Astrocyte (in vitro differentiated cells and primary cell): ENCODE results near the gene RNF144A. TPM values are rescaled to one million over a fixed set of nuclear protein-coding genes. Genes with fewer than 3 reads are reported as not detected.

ENCODE experiments used
- DNase-seq: peaks from one replicate; pipeline ENCODE4 v3.0.0-alpha.2; 2010; ENCODE audit warnings: low read depth
- FAIRE-seq: peaks from 2 replicates; lab custom pipeline; 2011; peaks lifted over from hg19 to GRCh38; lab: Jason Lieb, UNC
- H2AFZ ChIP-seq: 2 replicates; pipeline ENCODE4 v1.6.0; 2012; ENCODE audit warnings: low read depth, low read length, inconsistent platforms
- H3K27ac ChIP-seq: 2 replicates; pipeline ENCODE4 v1.5.1; 2011; ENCODE audit warnings: low read depth, low read length, inconsistent platforms
- H3K27me3 ChIP-seq: 2 replicates; pipeline ENCODE4 v1.6.0; 2011; ENCODE audit warnings: low read length, inconsistent platforms; ENCODE audit not compliant: insufficient read depth
- H3K36me3 ChIP-seq: 2 replicates; pipeline ENCODE4 v1.5.1; 2011; ENCODE audit warnings: low read length, inconsistent platforms; ENCODE audit not compliant: insufficient read depth
- H3K4me1 ChIP-seq: 2 replicates; pipeline ENCODE4 v1.5.1; 2011; ENCODE audit warnings: low read length, inconsistent platforms; ENCODE audit not compliant: insufficient read depth
- H3K4me2 ChIP-seq: 2 replicates; pipeline ENCODE4 v1.6.0; 2012; ENCODE audit warnings: low read length, inconsistent platforms
- H3K4me3 ChIP-seq: 2 replicates; pipeline ENCODE4 v1.5.1; 2011; ENCODE audit warnings: low read depth, mild to moderate bottlenecking, low read length, inconsistent platforms; ENCODE audit not compliant: insufficient read depth
- H3K79me2 ChIP-seq: 2 replicates; pipeline ENCODE4 v1.6.0; 2012; ENCODE audit warnings: mild to moderate bottlenecking, low read length, inconsistent platforms; ENCODE audit not compliant: insufficient read depth
- H3K9ac ChIP-seq: 2 replicates; pipeline ENCODE4 v1.6.0; 2012; ENCODE audit warnings: mild to moderate bottlenecking, low read length, inconsistent platforms
- H3K9me3 ChIP-seq: 2 replicates; pipeline ENCODE4 v1.5.1; 2012; ENCODE audit warnings: low read depth, mild to moderate bottlenecking, low read length, inconsistent platforms; ENCODE audit not compliant: insufficient read depth
- H4K20me1 ChIP-seq: 2 replicates; pipeline ENCODE4 v1.6.0; 2012; ENCODE audit warnings: low read length, inconsistent platforms; ENCODE audit not compliant: insufficient read depth
- H3K27ac Mint-ChIP-seq: one replicate; pipeline ENCODE4 v1.8.0; 2021; ENCODE audit warnings: mild to moderate bottlenecking, mixed read lengths; ENCODE audit not compliant: unreplicated experiment
- H3K27me3 Mint-ChIP-seq: one replicate; pipeline ENCODE4 v1.8.0; 2021; ENCODE audit warnings: low read depth, mixed read lengths; ENCODE audit not compliant: unreplicated experiment
- H3K36me3 Mint-ChIP-seq: one replicate; pipeline ENCODE4 v1.8.0; 2021; ENCODE audit warnings: low read depth, mixed read lengths; ENCODE audit not compliant: unreplicated experiment
- H3K4me1 Mint-ChIP-seq: one replicate; pipeline ENCODE4 v1.8.0; 2021; ENCODE audit warnings: low read depth, mixed read lengths; ENCODE audit not compliant: unreplicated experiment
- H3K4me3 Mint-ChIP-seq: one replicate; pipeline ENCODE4 v1.8.0; 2021; ENCODE audit warnings: mild to moderate bottlenecking, moderate library complexity, mixed read lengths; ENCODE audit not compliant: unreplicated experiment
- H3K9me3 Mint-ChIP-seq: one replicate; pipeline ENCODE4 v1.8.0; 2021; ENCODE audit warnings: mild to moderate bottlenecking, mixed read lengths; ENCODE audit not compliant: unreplicated experiment
- CTCF ChIP-seq: IDR thresholded peaks from 2 replicates; pipeline ENCODE4 v1.5.1; 2011; ENCODE audit warnings: low read depth, mild to moderate bottlenecking, inconsistent platforms, low read length, moderate library complexity; ENCODE audit not compliant: insufficient read depth
- EZH2 ChIP-seq: IDR thresholded peaks from 2 replicates; pipeline ENCODE4 v1.6.1; 2012; ENCODE audit warnings: mild to moderate bottlenecking, low read length, inconsistent platforms; ENCODE audit not compliant: insufficient read depth
- total RNA-seq: library from RNA; stranded (reverse); gene quantifications from 2 replicates; pipeline ENCODE4 v1.2.1, GENCODE V29; 2021

The RNF144A gene
- total RNA-seq, 1 donor from 2014 or later = 4.9 TPM

GRCh38 chr2:6881046-6881445, 36.2 kb upstream of the RNF144A start:
- no peaks in the 10 kb centered on the region for H3K27me3 Mint-ChIP-seq

GRCh38 chr2:6881516-6881915, 35.7 kb upstream of the RNF144A start:
- peaks cover 11% of the 10 kb centered on the region for H3K4me1 Mint-ChIP-seq
- Histone ChIP-seq H3K4me1 (no peaks in the 10 kb centered on the region), H3K27ac (no peak overlapping the region), H3K79me2 (no peaks in the 10 kb centered on the region), H3K36me3 (no peaks in the 10 kb centered on the region), H3K27me3 (no peaks in the 10 kb centered on the region), H3K4me2 (no peak overlapping the region), H3K4me3 (no peak overlapping the region), H4K20me1 (no peaks in the 10 kb centered on the region), H3K9ac (no peak overlapping the region), H3K9me3 (no peaks in the 10 kb centered on the region), H2AFZ (no peak overlapping the region)
- no peak overlapping the region for H3K27ac Mint-ChIP-seq
- no peak for DNase-seq
- H3K9me3 Mint-ChIP-seq = no peaks in the 10 kb centered on the region
- TF ChIP-seq EZH2 (no peak), CTCF (no peak)
- no peak overlapping the region for H3K4me3 Mint-ChIP-seq
- no peaks in the 10 kb centered on the region for H3K36me3 Mint-ChIP-seq
- no peaks in the 10 kb centered on the region for H3K27me3 Mint-ChIP-seq
- no peak for FAIRE-seq

More at GRCh38 chr2:6881046-6881445, 36.2 kb upstream of the RNF144A start:
- Histone ChIP-seq H3K27ac (no peak overlapping the region), H3K9me3 (no peaks in the 10 kb centered on the region), H3K4me2 (no peak overlapping the region), H3K79me2 (no peaks in the 10 kb centered on the region), H3K4me3 (no peak overlapping the region), H3K4me1 (no peaks in the 10 kb centered on the region), H4K20me1 (no peaks in the 10 kb centered on the region), H3K36me3 (no peaks in the 10 kb centered on the region), H3K27me3 (no peaks in the 10 kb centered on the region), H2AFZ (no peak overlapping the region), H3K9ac (no peak overlapping the region)
- Mint-ChIP-seq H3K4me3 (no peak overlapping the region), H3K36me3 (no peaks in the 10 kb centered on the region), H3K9me3 (no peaks in the 10 kb centered on the region), H3K27ac (no peak overlapping the region), H3K4me1 (peaks cover 11% of the 10 kb centered on the region)
- TF ChIP-seq CTCF (no peak), EZH2 (no peak)
- FAIRE-seq (no peak), DNase-seq (no peak)

GRCh38 chr2:6883448-6884122, 33.6 kb upstream of the RNF144A start:
- no peaks in the 10 kb centered on the region for H3K27me3 Mint-ChIP-seq
- H3K9ac ChIP-seq = no peak overlapping the region
- no peaks in the 10 kb centered on the region for H3K9me3 Mint-ChIP-seq
- H3K9me3 ChIP-seq = no peaks in the 10 kb centered on the region
- no peak overlapping the region for H3K27ac ChIP-seq
- no peaks in the 10 kb centered on the region for H3K36me3 Mint-ChIP-seq
- H3K4me1 Mint-ChIP-seq = peaks cover 14% of the 10 kb centered on the region
- no peaks in the 10 kb centered on the region for H3K4me1 ChIP-seq
- DNase-seq = no peak
- H3K27ac Mint-ChIP-seq = no peak overlapping the region
- no peaks in the 10 kb centered on the region for H3K79me2 ChIP-seq
- TF ChIP-seq CTCF = no peak
- TF ChIP-seq EZH2 = no peak
- H3K4me3 ChIP-seq = no peak overlapping the region
- no peak overlapping the region for H3K4me3 Mint-ChIP-seq
- FAIRE-seq = no peak
- H3K4me2 ChIP-seq = no peak overlapping the region
- H3K27me3 ChIP-seq = no peaks in the 10 kb centered on the region
- H2AFZ ChIP-seq = no peak overlapping the region
- H4K20me1 ChIP-seq = no peaks in the 10 kb centered on the region
- H3K36me3 ChIP-seq = no peaks in the 10 kb centered on the region
